ENCODE measurements around the gene NHERF1. TPM values are rescaled to one million over a fixed set of nuclear protein-coding genes. Genes with fewer than 3 reads are reported as not detected.

The NHERF1 gene
- total RNA-seq, 1 donor from 2014 or later, result 108 TPM

DNA sequence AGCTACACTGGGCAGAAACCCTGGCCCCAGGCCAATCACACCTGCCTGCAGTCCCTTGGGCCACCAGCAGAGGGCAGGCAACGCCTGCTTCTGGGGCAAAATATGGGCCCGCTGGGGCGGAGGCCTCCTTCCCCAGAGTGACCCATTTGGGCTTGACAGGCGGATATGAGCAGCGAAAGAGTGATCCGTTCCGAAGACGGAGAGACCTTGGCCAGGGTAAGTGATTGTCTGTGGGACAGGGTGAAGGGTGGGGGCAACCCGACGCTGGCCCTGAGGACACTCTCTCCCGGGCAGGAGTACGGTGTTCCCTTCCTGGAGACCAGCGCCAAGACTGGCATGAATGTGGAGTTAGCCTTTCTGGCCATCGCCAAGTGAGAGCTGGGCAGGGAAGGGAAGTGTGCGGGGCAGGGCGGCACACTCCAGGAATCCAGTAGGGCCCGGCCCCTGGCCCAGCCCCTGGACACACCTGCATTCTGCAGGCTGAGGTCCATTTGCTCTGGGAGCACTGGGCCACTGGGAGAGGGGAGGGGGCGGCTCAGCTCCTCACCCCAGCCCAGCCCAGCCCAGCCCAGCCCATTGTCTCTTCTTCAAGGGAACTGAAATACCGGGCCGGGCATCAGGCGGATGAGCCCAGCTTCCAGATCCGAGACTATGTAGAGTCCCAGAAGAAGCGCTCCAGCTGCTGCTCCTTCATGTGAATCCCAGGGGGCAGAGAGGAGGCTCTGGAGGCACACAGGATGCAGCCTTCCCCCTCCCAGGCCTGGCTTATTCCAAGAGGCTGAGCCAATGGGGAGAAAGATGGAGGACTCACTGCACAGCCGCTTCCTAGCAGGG lies 3.5 kb upstream of the NHERF1 start:
- H3K9me3 Mint-ChIP-seq (ENCODE audit: low read depth), result no peaks in the 10 kb centered on the region
- TF ChIP-seq, protein P1, sequence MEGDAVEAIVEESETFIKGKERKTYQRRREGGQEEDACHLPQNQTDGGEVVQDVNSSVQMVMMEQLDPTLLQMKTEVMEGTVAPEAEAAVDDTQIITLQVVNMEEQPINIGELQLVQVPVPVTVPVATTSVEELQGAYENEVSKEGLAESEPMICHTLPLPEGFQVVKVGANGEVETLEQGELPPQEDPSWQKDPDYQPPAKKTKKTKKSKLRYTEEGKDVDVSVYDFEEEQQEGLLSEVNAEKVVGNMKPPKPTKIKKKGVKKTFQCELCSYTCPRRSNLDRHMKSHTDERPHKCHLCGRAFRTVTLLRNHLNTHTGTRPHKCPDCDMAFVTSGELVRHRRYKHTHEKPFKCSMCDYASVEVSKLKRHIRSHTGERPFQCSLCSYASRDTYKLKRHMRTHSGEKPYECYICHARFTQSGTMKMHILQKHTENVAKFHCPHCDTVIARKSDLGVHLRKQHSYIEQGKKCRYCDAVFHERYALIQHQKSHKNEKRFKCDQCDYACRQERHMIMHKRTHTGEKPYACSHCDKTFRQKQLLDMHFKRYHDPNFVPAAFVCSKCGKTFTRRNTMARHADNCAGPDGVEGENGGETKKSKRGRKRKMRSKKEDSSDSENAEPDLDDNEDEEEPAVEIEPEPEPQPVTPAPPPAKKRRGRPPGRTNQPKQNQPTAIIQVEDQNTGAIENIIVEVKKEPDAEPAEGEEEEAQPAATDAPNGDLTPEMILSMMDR (IDR thresholded peaks at IDR 0.05), result peak; percentile 100
- peaks cover 2% of the 10 kb centered on the region for H3K27me3 Mint-ChIP-seq (ENCODE audit: low read depth)
- H3K4me3 Mint-ChIP-seq (ENCODE audit: unreplicated experiment), result peak overlapping the region; percentile 7
- H3K27ac Mint-ChIP-seq (ENCODE audit: unreplicated experiment), result no peak overlapping the region
- H3K36me3 Mint-ChIP-seq (ENCODE audit: low read depth), result no peaks in the 10 kb centered on the region
- DNase-seq (ENCODE audit: low spot score), result no peak
- H3K4me1 Mint-ChIP-seq (ENCODE audit: low read depth), result peaks cover 30% of the 10 kb centered on the region

DNA sequence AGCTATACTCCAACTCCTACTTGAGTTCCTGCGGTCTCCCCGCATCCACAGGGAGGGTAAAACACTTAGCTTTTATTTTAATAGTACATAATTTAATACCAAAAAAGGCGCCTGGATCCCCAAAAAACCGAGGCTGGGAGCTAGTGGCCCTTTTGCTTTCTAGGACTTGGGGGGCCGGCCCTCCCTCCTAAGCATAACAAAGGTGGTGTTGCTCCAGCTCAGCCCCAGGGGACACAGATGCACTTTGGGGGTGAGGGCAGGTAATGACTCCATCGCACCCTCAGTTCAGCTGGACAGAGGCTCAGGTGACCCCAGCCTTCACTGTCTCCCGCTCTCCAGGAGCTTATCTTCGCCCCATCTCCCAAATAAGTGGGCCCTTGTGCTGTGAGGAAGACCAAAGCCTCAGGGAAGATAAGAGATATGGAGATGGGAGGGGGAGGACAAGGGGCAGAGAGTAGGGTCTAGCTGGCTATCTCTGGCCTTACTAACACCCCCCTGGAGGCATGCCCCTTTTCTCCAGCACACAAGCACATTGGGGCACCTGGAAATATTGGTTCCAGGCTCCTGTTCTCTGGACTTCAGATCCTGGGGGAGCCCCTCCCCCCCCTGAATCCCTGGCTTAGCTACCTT lies 2.8 kb upstream of the NHERF1 start:
- no peaks in the 10 kb centered on the region for H3K9me3 Mint-ChIP-seq (ENCODE audit: low read depth)
- TF ChIP-seq, protein P1 (IDR thresholded peaks at IDR 0.05), result no peak
- DNase-seq (ENCODE audit: low spot score), result no peak
- no peak overlapping the region for H3K27ac Mint-ChIP-seq (ENCODE audit: unreplicated experiment)
- H3K36me3 Mint-ChIP-seq (ENCODE audit: low read depth), result no peaks in the 10 kb centered on the region
- no peak overlapping the region for H3K4me3 Mint-ChIP-seq (ENCODE audit: unreplicated experiment)
- H3K4me1 Mint-ChIP-seq (ENCODE audit: low read depth), result peaks cover 38% of the 10 kb centered on the region
- peaks cover 2% of the 10 kb centered on the region for H3K27me3 Mint-ChIP-seq (ENCODE audit: low read depth)

DNA sequence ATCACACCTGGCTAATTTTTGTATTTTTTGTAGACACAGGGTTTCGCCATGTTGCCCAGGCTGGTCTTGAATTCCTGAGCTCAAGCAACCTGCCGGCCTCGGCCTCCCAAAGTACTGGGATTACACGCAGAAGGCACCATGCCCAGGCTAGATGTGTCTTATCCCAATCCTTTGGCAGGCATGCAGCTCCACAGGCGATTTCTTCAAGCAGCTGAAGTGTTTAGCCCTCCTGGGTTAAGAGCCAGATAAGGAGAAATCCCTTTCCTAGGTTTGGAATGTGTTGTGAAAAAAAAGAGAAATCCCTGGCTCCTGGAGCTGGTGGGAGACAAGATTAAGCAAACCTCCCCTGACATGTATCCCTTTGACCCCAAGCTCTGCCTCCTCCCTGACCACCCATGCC lies 2.1 kb upstream of the NHERF1 start:
- Mint-ChIP-seq H3K4me3 (ENCODE audit: unreplicated experiment) (no peak overlapping the region), H3K4me1 (ENCODE audit: low read depth) (peaks cover 45% of the 10 kb centered on the region), H3K27ac (ENCODE audit: unreplicated experiment) (peak overlapping the region; percentile 59), H3K36me3 (ENCODE audit: low read depth) (no peaks in the 10 kb centered on the region), H3K27me3 (ENCODE audit: low read depth) (peaks cover 2% of the 10 kb centered on the region), H3K9me3 (ENCODE audit: low read depth) (no peaks in the 10 kb centered on the region)
- TF ChIP-seq, protein P1 (IDR thresholded peaks at IDR 0.05), result no peak
- no peak for DNase-seq (ENCODE audit: low spot score)

DNA sequence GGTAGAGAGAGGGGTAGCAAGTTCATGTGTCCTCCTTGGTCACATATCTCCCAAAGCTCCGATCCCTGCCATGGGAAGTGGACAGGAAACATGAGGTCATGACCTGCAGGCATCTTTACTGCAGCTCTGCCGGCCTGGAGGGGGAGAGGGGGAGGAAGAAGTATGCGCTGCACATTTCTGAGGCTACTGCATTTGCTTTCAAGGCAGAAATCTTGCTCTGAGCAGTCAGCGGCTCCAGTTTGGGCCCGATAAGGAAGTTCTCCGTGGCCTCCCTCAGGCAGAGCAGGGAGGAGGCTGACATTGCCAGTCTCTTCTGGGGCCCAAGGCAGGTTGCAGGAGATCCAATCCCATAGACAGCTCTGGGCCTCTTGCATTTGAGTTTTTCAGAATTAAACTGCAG lies 1.5 kb upstream of the NHERF1 start:
- TF ChIP-seq, protein P1 (IDR thresholded peaks at IDR 0.05), result no peak
- Mint-ChIP-seq H3K9me3 (ENCODE audit: low read depth) (no peaks in the 10 kb centered on the region), H3K36me3 (ENCODE audit: low read depth) (no peaks in the 10 kb centered on the region), H3K4me1 (ENCODE audit: low read depth) (peaks cover 49% of the 10 kb centered on the region), H3K27ac (ENCODE audit: unreplicated experiment) (no peak overlapping the region), H3K27me3 (ENCODE audit: low read depth) (peaks cover 2% of the 10 kb centered on the region), H3K4me3 (ENCODE audit: unreplicated experiment) (no peak overlapping the region)
- no peak for DNase-seq (ENCODE audit: low spot score)

DNA sequence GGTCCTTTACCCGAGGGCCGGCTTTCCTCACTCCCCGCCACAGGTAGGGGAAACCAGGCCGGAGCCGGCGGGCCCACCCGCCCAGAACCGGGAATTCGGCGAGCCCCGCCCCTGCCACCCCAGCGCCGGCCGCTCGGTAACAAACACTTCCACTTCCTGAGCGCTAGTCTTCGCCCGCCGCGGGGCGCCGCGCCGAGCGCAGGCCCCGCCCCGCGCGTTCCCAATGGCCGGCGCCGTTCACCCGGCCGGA lies 224 bp upstream of the NHERF1 start:
- Mint-ChIP-seq H3K27ac (ENCODE audit: unreplicated experiment) (no peak overlapping the region), H3K4me1 (ENCODE audit: low read depth) (peaks cover 51% of the 10 kb centered on the region), H3K27me3 (ENCODE audit: low read depth) (peaks cover 2% of the 10 kb centered on the region), H3K36me3 (ENCODE audit: low read depth) (peaks cover 3% of the 10 kb centered on the region), H3K9me3 (ENCODE audit: low read depth) (no peaks in the 10 kb centered on the region), H3K4me3 (ENCODE audit: unreplicated experiment) (peak overlapping the region; percentile 65)
- TF ChIP-seq, protein P1 (IDR thresholded peaks at IDR 0.05), result no peak
- no peak for DNase-seq (ENCODE audit: low spot score)

All from chondrocyte (in vitro differentiated cells).